Measurements from ENCODE around the gene OR8H1.

Gene OR8H1

GRCh38 chr11:56292154-56292553, at the start of gene OR8H1:
Gene OR8H1 (minus strand): TSS chr11:56292254. CDS start chr11:56291062, 1,192 bp downstream.
- Histone ChIP-seq H3K27ac (ENCODE audit: low read depth, low read length) (no peak within 1 kb of the TSS), H3K36me3 (ENCODE audit: insufficient read depth, low read length) (no peaks in the 10 kb centered on the region), H3K4me3 (ENCODE audit: low read depth, low read length) (no peak within 1 kb of the TSS), H3K4me1 (ENCODE audit: control insufficient read depth, insufficient read depth, low read length, unreplicated experiment) (no peaks in the 10 kb centered on the region), H3K79me2 (ENCODE audit: control insufficient read depth, insufficient read depth, low read length, unreplicated experiment) (no peaks in the 10 kb centered on the region), H2AFZ (ENCODE audit: low read length, unreplicated experiment) (no peak within 1 kb of the TSS), H3K27me3 (ENCODE audit: insufficient read depth, low read length) (no peaks in the 10 kb centered on the region)

GRCh38 chr11:56340289-56340688, 48.2 kb upstream of the OR8H1 start:
- H3K36me3 ChIP-seq (ENCODE audit: insufficient read depth, low read length) = no peaks in the 10 kb centered on the region
- H3K79me2 ChIP-seq (ENCODE audit: control insufficient read depth, insufficient read depth, low read length, unreplicated experiment) = no peaks in the 10 kb centered on the region
- H2AFZ ChIP-seq (ENCODE audit: low read length, unreplicated experiment) = no peak overlapping the region
- H3K27me3 ChIP-seq (ENCODE audit: insufficient read depth, low read length) = no peaks in the 10 kb centered on the region
- no peak overlapping the region for H3K27ac ChIP-seq (ENCODE audit: low read depth, low read length)
- H3K4me3 ChIP-seq (ENCODE audit: low read depth, low read length) = no peak overlapping the region
- H3K4me1 ChIP-seq (ENCODE audit: control insufficient read depth, insufficient read depth, low read length, unreplicated experiment) = no peaks in the 10 kb centered on the region

GRCh38 chr11:56333156-56333555, 41.1 kb upstream of the OR8H1 start:
- Histone ChIP-seq H2AFZ (ENCODE audit: low read length, unreplicated experiment) (no peak overlapping the region), H3K36me3 (ENCODE audit: insufficient read depth, low read length) (no peaks in the 10 kb centered on the region), H3K4me1 (ENCODE audit: control insufficient read depth, insufficient read depth, low read length, unreplicated experiment) (no peaks in the 10 kb centered on the region), H3K27me3 (ENCODE audit: insufficient read depth, low read length) (no peaks in the 10 kb centered on the region), H3K79me2 (ENCODE audit: control insufficient read depth, insufficient read depth, low read length, unreplicated experiment) (no peaks in the 10 kb centered on the region), H3K27ac (ENCODE audit: low read depth, low read length) (no peak overlapping the region), H3K4me3 (ENCODE audit: low read depth, low read length) (no peak overlapping the region)

- no peaks in the 10 kb centered on the region for H3K4me1 ChIP-seq (ENCODE audit: control insufficient read depth, insufficient read depth, low read length, unreplicated experiment)
- no peaks in the 10 kb centered on the region for H3K27me3 ChIP-seq (ENCODE audit: insufficient read depth, low read length)
- no peaks in the 10 kb centered on the region for H3K36me3 ChIP-seq (ENCODE audit: insufficient read depth, low read length)
- no peak overlapping the region for H3K27ac ChIP-seq (ENCODE audit: low read depth, low read length)
- H3K4me3 ChIP-seq (ENCODE audit: low read depth, low read length) = no peak overlapping the region
- no peaks in the 10 kb centered on the region for H3K79me2 ChIP-seq (ENCODE audit: control insufficient read depth, insufficient read depth, low read length, unreplicated experiment)
- H2AFZ ChIP-seq (ENCODE audit: low read length, unreplicated experiment) = no peak overlapping the region
Measured at GRCh38 chr11:56331861-56332491, 39.9 kb upstream of the OR8H1 start.

- H3K27ac ChIP-seq (ENCODE audit: low read depth, low read length) = no peak within 1 kb of the TSS
- no peak within 1 kb of the TSS for H2AFZ ChIP-seq (ENCODE audit: low read length, unreplicated experiment)
- H3K36me3 ChIP-seq (ENCODE audit: insufficient read depth, low read length) = no peaks in the 10 kb centered on the region
- H3K79me2 ChIP-seq (ENCODE audit: control insufficient read depth, insufficient read depth, low read length, unreplicated experiment) = no peaks in the 10 kb centered on the region
- H3K4me3 ChIP-seq (ENCODE audit: low read depth, low read length) = no peak within 1 kb of the TSS
- H3K27me3 ChIP-seq (ENCODE audit: insufficient read depth, low read length) = no peaks in the 10 kb centered on the region
- H3K4me1 ChIP-seq (ENCODE audit: control insufficient read depth, insufficient read depth, low read length, unreplicated experiment) = no peaks in the 10 kb centered on the region
Measured at GRCh38 chr11:56314844-56315243, 22.8 kb upstream of the OR8H1 start, which contains the start of gene OR8K3. Gene OR8K3 (plus strand): TSS chr11:56315144. CDS start chr11:56318307, 3,163 bp downstream.

- Histone ChIP-seq H3K27me3 (ENCODE audit: insufficient read depth, low read length) (no peaks in the 10 kb centered on the region), H3K4me1 (ENCODE audit: control insufficient read depth, insufficient read depth, low read length, unreplicated experiment) (no peaks in the 10 kb centered on the region), H2AFZ (ENCODE audit: low read length, unreplicated experiment) (no peak overlapping the region), H3K4me3 (ENCODE audit: low read depth, low read length) (no peak overlapping the region), H3K27ac (ENCODE audit: low read depth, low read length) (no peak overlapping the region), H3K36me3 (ENCODE audit: insufficient read depth, low read length) (no peaks in the 10 kb centered on the region), H3K79me2 (ENCODE audit: control insufficient read depth, insufficient read depth, low read length, unreplicated experiment) (no peaks in the 10 kb centered on the region)
Measured at GRCh38 chr11:56307836-56308235, 15.8 kb upstream of the OR8H1 start.

- H3K36me3 ChIP-seq (ENCODE audit: insufficient read depth, low read length) = no peaks in the 10 kb centered on the region
- no peaks in the 10 kb centered on the region for H3K4me1 ChIP-seq (ENCODE audit: control insufficient read depth, insufficient read depth, low read length, unreplicated experiment)
- no peaks in the 10 kb centered on the region for H3K79me2 ChIP-seq (ENCODE audit: control insufficient read depth, insufficient read depth, low read length, unreplicated experiment)
- no peak overlapping the region for H3K27ac ChIP-seq (ENCODE audit: low read depth, low read length)
- no peaks in the 10 kb centered on the region for H3K27me3 ChIP-seq (ENCODE audit: insufficient read depth, low read length)
- H2AFZ ChIP-seq (ENCODE audit: low read length, unreplicated experiment) = no peak overlapping the region
- no peak overlapping the region for H3K4me3 ChIP-seq (ENCODE audit: low read depth, low read length)
Measured at GRCh38 chr11:56296898-56297297, 4.8 kb upstream of the OR8H1 start.

- H3K79me2 ChIP-seq (ENCODE audit: control insufficient read depth, insufficient read depth, low read length, unreplicated experiment) = no peaks in the 10 kb centered on the region
- no peaks in the 10 kb centered on the region for H3K4me1 ChIP-seq (ENCODE audit: control insufficient read depth, insufficient read depth, low read length, unreplicated experiment)
- no peak within 1 kb of the TSS for H3K4me3 ChIP-seq (ENCODE audit: low read depth, low read length)
- H3K27me3 ChIP-seq (ENCODE audit: insufficient read depth, low read length) = no peaks in the 10 kb centered on the region
- H3K36me3 ChIP-seq (ENCODE audit: insufficient read depth, low read length) = no peaks in the 10 kb centered on the region
- no peak within 1 kb of the TSS for H3K27ac ChIP-seq (ENCODE audit: low read depth, low read length)
- no peak within 1 kb of the TSS for H2AFZ ChIP-seq (ENCODE audit: low read length, unreplicated experiment)
Measured at GRCh38 chr11:56273854-56274253, 18.2 kb downstream of the OR8H1 start, which contains the start of gene OR5T1. Gene OR5T1 (plus strand): TSS chr11:56274154. CDS start chr11:56275639, 1,485 bp downstream.

GRCh38 chr11:56271092-56271491, 21.0 kb downstream of the OR8H1 start:
- H3K4me1 ChIP-seq (ENCODE audit: control insufficient read depth, insufficient read depth, low read length, unreplicated experiment) = no peaks in the 10 kb centered on the region
- no peaks in the 10 kb centered on the region for H3K36me3 ChIP-seq (ENCODE audit: insufficient read depth, low read length)
- H3K79me2 ChIP-seq (ENCODE audit: control insufficient read depth, insufficient read depth, low read length, unreplicated experiment) = no peaks in the 10 kb centered on the region
- no peak overlapping the region for H3K4me3 ChIP-seq (ENCODE audit: low read depth, low read length)
- H2AFZ ChIP-seq (ENCODE audit: low read length, unreplicated experiment) = no peak overlapping the region
- no peaks in the 10 kb centered on the region for H3K27me3 ChIP-seq (ENCODE audit: insufficient read depth, low read length)
- H3K27ac ChIP-seq (ENCODE audit: low read depth, low read length) = no peak overlapping the region

- Histone ChIP-seq H3K36me3 (ENCODE audit: insufficient read depth, low read length) (no peaks in the 10 kb centered on the region), H3K27ac (ENCODE audit: low read depth, low read length) (no peak within 1 kb of the TSS), H2AFZ (ENCODE audit: low read length, unreplicated experiment) (no peak within 1 kb of the TSS), H3K4me3 (ENCODE audit: low read depth, low read length) (no peak within 1 kb of the TSS), H3K27me3 (ENCODE audit: insufficient read depth, low read length) (no peaks in the 10 kb centered on the region), H3K79me2 (ENCODE audit: control insufficient read depth, insufficient read depth, low read length, unreplicated experiment) (no peaks in the 10 kb centered on the region), H3K4me1 (ENCODE audit: control insufficient read depth, insufficient read depth, low read length, unreplicated experiment) (no peaks in the 10 kb centered on the region)
Measured at GRCh38 chr11:56251954-56252353, 40.1 kb downstream of the OR8H1 start, which contains the start of gene OR5T3. Gene OR5T3 (plus strand): TSS chr11:56252254. CDS start chr11:56252254, 0 bp downstream.
